IPS-18a (cell line): ENCODE data around the gene FOXN3.
"Not testable (repeated sequence)": the region's sequence is repeated elsewhere in the genome, so short reads cannot be mapped to it uniquely, and the experiment has no call there.

Experiments used
- H3K27ac ChIP-seq: one replicate; pipeline ENCODE4 v1.5.1; 2013; ENCODE audit warnings: low read length
- H3K27me3 ChIP-seq: one replicate; pipeline ENCODE4 v1.6.1; 2013; ENCODE audit warnings: mild to moderate bottlenecking, low read length; ENCODE audit not compliant: control insufficient read depth, insufficient read depth
- H3K36me3 ChIP-seq: one replicate; pipeline ENCODE4 v1.6.1; 2013; ENCODE audit warnings: low read depth, low read length; ENCODE audit not compliant: control insufficient read depth
- H3K4me1 ChIP-seq: one replicate; pipeline ENCODE4 v1.6.1; 2013; ENCODE audit warnings: low read depth, low read length; ENCODE audit not compliant: control insufficient read depth
- H3K4me3 ChIP-seq: one replicate; pipeline ENCODE4 v1.5.1; 2013; ENCODE audit warnings: low read length
- H3K9ac ChIP-seq: one replicate; pipeline ENCODE4 v1.6.1; 2013; ENCODE audit warnings: mild to moderate bottlenecking, low read length, moderate library complexity
- H3K9me3 ChIP-seq: one replicate; pipeline ENCODE4 v1.6.1; 2013; ENCODE audit warnings: low read depth, low read length; ENCODE audit not compliant: control insufficient read depth

Gene FOXN3

DNA sequence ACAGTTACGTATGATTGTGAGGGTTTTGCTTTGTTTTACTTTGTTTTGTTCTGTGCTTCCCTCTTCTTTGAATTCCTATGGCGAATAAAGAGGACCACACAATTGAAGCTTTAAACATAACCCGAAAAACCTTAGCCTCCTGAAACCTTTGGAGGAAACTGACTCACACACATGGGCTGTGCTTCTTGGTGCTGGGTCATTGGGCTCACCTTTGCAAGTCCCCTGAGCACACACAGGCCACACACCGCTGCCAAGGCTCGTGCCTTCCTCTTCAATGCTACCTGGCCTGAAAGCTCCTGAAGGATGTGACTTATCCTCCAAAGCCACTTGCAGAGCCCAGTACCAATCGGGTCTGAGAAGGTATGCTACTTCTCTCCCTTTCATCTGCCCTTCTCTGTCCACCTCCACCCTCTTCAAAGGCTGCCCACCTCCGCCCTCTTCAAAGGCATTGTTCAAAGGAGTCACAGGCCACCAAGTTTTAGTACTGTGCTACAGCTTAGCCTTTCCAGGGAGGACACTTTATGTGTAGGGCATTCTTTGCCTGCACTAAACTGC is 114.6 kb downstream of the FOXN3 start:
- Histone ChIP-seq H3K9me3 (no peaks in the 10 kb centered on the region), H3K4me3 (no peak overlapping the region), H3K9ac (no peak overlapping the region), H3K4me1 (peaks cover 40% of the 10 kb centered on the region), H3K36me3 (no peaks in the 10 kb centered on the region), H3K27me3 (no peaks in the 10 kb centered on the region), H3K27ac (no peak overlapping the region)

DNA sequence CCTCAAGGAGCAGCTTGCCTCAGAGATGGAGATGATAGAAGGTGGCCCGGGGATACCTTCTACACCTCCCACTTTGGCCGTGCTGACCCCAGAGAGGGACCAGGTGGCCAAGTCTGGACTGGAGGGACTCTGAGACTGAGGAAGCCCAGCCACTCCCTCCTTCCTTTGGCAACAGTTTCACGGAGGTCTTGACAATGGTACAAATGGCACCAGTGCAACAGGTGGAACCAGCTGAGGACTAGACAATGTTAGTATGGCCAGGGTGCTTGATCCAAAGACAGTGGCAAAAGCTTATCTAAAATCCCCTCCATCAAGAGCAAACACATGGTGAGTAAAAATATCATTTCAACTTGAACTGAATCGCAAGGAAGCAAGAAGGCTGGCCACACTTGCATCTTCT is 117.4 kb downstream of the FOXN3 start:
- Histone ChIP-seq H3K27me3 (no peaks in the 10 kb centered on the region), H3K36me3 (no peaks in the 10 kb centered on the region), H3K27ac (no peak overlapping the region)

DNA sequence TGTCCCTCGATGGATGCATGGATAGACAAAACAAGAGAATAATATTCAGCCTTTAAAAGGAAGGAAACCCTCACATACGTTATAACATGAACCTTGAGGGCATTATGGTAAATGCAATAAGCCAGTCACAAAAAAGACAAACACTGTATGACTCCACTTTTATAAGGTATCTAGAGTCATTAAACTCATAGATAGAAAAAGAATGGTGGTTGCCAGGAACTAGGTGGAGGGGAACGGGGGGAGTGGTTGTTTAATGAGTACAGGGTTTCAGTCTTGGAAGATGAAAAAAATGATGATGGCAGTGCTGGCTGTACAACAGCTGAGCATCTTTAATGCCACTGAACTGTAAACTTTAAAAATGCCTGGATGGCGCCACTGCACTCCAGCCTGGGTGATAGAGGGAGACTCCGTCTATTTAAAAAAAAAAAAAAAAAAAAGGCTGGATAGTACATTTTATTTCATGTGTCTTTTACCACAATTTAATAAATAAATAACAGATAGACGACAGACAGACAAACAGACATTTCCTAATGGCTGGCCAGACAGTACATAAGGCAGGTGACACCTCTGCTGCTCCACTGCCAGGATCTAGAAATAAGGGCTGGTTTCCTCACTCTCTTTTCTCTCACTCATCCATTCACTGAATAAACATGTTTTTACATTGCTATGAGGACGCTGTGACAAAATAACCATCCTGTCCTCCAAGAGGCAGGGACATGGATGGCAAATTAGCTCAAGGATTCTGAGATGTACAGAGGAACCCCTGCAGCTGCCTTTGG is 118.8 kb downstream of the FOXN3 start:
- Histone ChIP-seq H3K4me1 (peaks cover 42% of the 10 kb centered on the region), H3K27me3 (no peaks in the 10 kb centered on the region), H3K9me3 (no peaks in the 10 kb centered on the region), H3K4me3 (no peak overlapping the region), H3K9ac (no peak overlapping the region), H3K27ac (no peak overlapping the region), H3K36me3 (no peaks in the 10 kb centered on the region)

More for the DNA sequence above, 117.4 kb downstream of the FOXN3 start:
- no peak overlapping the region for H3K9ac ChIP-seq
- peaks cover 42% of the 10 kb centered on the region for H3K4me1 ChIP-seq
- H3K4me3 ChIP-seq: no peak overlapping the region
- H3K9me3 ChIP-seq: no peaks in the 10 kb centered on the region

DNA sequence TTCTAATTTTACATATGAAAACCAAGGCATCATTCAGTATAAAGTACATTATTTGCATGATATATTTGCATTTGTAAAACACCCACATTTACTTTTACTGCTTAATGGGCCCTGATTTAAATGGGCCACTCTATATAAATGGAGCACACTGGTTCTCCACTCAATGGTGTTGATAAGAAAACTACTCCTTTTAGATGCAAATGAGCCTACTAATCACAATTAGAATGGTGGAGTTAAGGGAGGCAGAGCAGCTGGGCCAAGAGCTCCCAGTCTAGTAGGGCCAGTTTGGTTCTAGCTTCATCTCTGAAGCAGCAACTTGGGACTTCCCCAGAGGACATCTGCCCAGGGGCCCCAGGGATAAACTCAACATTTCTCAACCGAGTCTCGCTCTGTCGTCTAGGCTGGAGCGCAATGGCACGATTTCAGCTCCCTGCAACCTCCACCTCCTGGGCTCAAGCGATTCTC is 120.7 kb downstream of the FOXN3 start:
- Histone ChIP-seq H3K9ac (no peak overlapping the region), H3K4me3 (no peak overlapping the region), H3K36me3 (no peaks in the 10 kb centered on the region), H3K9me3 (no peaks in the 10 kb centered on the region), H3K27me3 (no peaks in the 10 kb centered on the region), H3K4me1 (peaks cover 48% of the 10 kb centered on the region), H3K27ac (peak overlapping the region; percentile 34)

DNA sequence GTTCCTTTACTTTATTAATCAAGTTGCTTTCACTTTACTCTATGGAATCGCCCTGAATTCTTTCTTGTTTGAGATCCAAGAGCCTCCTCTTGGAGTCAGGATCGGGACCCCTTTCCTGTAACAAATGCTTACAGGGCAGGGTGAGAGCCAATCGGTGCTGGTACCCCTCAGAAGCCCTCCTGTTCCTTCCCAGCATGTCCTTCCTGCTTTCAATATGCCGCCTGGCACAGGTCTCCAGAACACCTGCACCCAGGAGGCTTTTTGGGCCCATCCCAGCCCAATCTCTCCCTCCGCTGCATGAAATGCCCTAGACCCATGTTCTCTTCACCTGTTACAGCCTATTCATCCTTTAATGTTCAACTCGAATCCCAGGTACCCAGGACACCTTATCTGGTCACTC is 122.2 kb downstream of the FOXN3 start:
- no peaks in the 10 kb centered on the region for H3K27me3 ChIP-seq
- H3K27ac ChIP-seq: peak overlapping the region; percentile 51
- H3K36me3 ChIP-seq: peaks cover 9% of the 10 kb centered on the region
- peaks cover 48% of the 10 kb centered on the region for H3K4me1 ChIP-seq
- no peak overlapping the region for H3K4me3 ChIP-seq
- no peak overlapping the region for H3K9ac ChIP-seq
- no peaks in the 10 kb centered on the region for H3K9me3 ChIP-seq

DNA sequence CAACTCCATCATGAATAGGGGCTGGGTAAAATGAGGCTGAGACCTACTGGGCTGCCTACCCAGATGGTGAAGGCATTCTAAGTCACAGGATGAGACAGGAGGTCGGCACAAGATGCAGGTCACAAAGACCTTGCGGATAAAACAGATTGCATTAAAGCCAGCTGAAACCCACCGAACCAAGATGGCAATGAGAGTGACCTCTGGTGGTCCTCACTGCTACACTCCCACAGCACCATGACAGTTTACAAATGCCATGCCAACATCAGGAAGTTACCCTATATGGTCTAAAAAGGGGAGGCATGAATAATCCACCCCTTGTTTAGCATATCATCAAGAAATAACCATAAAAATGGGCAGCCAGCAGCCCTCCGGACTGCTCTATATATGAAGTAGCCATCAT is 122.6 kb downstream of the FOXN3 start:
- H3K9ac ChIP-seq, H3K27me3 ChIP-seq, H3K9me3 ChIP-seq, H3K4me3 ChIP-seq: not testable (repeated sequence)
- Histone ChIP-seq H3K27ac (peak overlapping the region; percentile 71), H3K4me1 (peaks cover 48% of the 10 kb centered on the region), H3K36me3 (peaks cover 12% of the 10 kb centered on the region)

DNA sequence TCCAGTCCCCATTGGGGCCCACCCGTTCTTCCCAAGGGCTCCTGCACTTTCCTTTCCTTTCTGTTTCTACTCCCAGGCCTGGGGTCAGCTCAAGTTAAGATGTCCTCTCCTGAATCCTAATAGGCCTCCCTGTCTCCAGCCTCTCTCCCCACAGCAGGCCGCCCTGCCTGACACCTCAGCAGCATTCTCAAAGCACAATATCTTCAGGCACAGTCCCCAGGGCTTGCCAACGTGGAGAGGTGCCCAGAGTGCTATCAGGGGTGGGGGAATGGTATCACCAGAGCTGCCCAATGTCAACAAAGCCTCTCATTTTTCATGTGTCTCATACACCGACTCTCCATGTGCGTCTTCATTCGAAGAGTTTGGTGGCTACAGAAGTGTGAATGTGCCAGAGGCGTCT is 123.0 kb downstream of the FOXN3 start:
- Histone ChIP-seq H3K4me1 (peaks cover 48% of the 10 kb centered on the region), H3K4me3 (peak overlapping the region; percentile 34), H3K36me3 (peaks cover 12% of the 10 kb centered on the region), H3K27ac (peak overlapping the region; percentile 71), H3K27me3 (no peaks in the 10 kb centered on the region), H3K9ac (peak overlapping the region; percentile 17), H3K9me3 (no peaks in the 10 kb centered on the region)

DNA sequence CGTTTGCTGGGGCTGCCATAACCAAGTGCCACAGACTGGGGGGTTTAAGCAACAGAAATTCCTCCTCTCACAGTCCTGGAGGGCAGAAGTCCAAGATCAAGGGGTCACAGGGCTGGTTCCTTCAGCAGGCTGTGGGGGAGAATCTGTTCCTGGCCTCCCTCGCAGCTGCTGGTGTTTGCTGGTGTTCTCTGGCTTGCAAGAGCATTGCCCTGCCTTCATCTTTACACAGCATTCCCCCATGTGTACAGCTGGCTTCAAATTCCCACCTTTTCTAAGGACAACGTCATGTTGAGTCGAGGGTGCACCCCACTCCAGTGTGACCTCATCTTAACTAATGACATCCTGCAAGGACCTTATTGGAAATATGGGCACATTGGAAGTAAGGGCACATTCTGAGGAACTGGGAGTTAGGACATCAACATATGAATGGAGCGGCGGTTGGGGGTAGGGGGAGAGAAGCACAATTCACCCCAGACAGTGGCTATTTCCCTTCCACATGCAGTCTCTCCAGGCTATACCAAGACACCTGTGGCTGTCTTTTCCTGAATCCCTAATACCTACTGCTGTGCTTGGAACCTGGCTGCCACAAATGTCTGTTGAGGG is 123.6 kb downstream of the FOXN3 start:
- Histone ChIP-seq H3K27me3 (no peaks in the 10 kb centered on the region), H3K9ac (peak overlapping the region; percentile 17), H3K4me3 (no peak overlapping the region), H3K36me3 (peaks cover 12% of the 10 kb centered on the region), H3K27ac (peak overlapping the region; percentile 71), H3K4me1 (peaks cover 48% of the 10 kb centered on the region), H3K9me3 (no peaks in the 10 kb centered on the region)

DNA sequence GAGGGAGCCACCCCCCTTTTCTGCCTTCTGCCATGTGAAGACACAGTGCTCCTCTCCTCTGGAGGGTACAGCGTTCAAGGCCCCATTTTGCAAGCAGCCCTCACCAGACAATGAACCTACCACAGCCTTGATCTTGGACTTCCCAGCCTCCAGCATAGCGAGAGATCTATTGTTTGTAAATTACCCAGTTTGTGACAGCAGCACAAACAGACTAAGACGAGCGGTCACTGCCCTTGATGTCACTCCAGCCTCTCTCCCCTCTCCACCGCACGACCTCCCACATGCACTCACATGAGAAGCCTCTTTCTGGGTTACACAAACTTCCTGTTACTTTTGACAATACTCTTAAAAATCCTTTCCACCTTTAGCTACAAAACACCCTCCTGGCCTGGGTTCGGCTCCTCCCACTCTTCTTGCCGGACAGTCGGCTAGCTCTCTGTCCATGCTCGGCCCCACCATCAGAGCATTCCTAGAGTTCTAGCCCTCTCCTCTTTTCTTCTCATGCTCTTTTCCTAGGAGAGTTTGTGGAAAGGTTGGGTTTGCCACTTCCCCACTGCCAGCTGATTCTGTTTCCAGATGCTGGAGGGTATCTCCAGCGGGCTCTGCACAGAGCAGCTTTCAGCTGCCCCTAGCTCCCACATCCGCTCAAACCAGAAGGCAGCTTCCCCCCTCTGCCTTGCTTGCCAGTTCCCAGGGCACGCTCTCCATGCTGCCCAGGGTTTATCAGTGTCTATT is 124.3 kb downstream of the FOXN3 start:
- Histone ChIP-seq H3K36me3 (peaks cover 12% of the 10 kb centered on the region), H3K9ac (no peak overlapping the region), H3K9me3 (no peaks in the 10 kb centered on the region), H3K27me3 (no peaks in the 10 kb centered on the region), H3K27ac (peak overlapping the region; percentile 10), H3K4me3 (no peak overlapping the region), H3K4me1 (peaks cover 48% of the 10 kb centered on the region)

DNA sequence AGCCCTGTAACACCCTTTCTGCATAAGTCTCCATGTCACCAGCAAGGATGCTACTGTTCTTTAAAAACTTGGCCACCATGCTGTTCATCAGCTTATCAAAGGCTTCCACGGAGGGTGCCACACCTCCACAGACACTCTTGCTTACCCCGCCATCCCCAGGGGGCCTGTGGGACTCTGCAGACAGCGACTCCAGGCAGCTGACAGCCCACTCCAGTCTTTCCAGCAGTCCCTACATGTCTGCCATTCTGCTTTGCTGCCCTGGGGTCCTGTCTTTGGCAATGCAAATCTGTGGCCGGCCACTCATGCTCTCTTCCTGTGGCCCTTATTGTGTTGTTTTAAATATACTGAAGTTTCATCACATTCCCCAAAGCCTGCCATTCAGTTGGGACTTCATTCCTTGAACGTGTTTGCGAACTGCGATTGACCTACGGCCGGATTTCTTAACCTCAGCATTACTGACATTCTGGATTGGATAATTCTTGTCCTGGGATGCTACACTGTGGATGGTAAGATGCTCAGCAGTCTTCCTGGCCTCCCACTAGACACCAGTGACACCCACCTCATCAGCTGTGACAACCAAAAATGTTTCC is 125.6 kb downstream of the FOXN3 start:
- Histone ChIP-seq H3K36me3 (peaks cover 12% of the 10 kb centered on the region), H3K9ac (no peak overlapping the region), H3K9me3 (no peaks in the 10 kb centered on the region), H3K27ac (no peak overlapping the region), H3K4me1 (peaks cover 42% of the 10 kb centered on the region), H3K4me3 (no peak overlapping the region), H3K27me3 (no peaks in the 10 kb centered on the region)

DNA sequence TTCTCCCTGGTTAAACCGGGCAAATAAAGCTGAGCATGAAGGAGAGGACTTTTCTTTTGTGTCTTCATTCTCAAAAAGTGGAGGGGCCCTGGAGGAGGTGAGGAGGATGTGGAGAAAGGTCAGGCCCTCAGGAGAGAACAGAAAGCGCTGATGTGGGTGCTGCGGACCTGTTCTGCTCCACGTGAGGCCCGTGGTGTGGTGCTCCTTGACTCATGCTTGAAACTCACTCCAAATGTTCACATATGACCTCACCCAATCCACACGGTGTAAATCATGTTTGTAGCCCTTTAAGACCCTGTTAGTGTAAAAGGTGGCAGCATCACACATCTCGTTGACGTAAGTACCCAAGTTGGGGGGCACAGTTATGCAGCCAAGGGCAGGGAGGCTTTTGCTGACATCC is 126.2 kb downstream of the FOXN3 start:
- Histone ChIP-seq H3K4me3 (no peak overlapping the region), H3K36me3 (peaks cover 12% of the 10 kb centered on the region), H3K27me3 (no peaks in the 10 kb centered on the region), H3K27ac (no peak overlapping the region), H3K9ac (no peak overlapping the region), H3K4me1 (peaks cover 37% of the 10 kb centered on the region), H3K9me3 (no peaks in the 10 kb centered on the region)
